ENCODE measurements around the gene SCLY.
"Not testable (repeated sequence)": the region's sequence is repeated elsewhere in the genome, so short reads cannot be mapped to it uniquely, and the experiment has no call there.

Gene SCLY

DNA sequence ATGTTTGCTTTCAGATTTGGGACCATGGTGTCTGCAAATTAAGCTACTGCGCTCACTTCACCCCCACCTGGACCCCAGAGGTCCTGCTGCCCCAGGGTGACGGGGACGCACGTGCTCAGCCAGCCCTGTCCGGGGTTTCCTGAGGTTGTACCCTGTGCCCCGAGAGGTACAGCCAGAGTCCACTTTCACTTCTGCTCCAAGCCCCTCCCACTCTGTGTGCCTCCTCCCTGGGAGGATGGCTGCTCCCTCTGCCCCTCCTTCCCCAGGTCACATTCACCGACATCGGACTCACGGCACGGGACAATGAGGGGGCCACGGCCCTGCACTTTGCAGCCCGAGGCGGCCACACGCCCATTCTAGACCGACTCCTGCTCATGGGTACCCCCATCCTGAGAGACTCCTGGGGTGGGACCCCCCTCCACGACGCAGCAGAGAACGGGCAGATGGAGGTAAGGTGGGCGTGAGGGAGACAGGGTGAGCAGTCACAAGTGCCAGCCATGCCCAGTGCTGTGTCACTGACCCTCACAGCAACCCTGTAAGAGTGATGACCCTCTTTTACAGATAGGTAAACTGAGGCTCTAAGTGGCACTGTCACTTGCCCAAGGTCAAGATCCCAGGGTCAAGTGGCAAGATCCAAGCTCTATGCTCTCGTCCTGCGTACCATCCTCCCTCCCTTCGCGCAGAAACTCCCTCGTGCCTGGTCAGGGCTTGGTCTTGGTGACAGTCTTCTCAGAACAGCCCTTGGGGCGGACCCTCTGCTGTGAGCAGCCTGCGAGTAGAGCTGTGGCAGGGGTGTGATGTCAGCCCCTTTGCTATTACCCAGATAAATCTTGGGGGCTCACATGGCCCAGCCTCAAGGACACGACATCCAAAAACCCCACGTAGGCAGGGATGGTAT lies 47.0 kb downstream of the SCLY start:
- DNase-seq (ENCODE audit: low spot score): no peak
- FAIRE-seq: no peak

DNA sequence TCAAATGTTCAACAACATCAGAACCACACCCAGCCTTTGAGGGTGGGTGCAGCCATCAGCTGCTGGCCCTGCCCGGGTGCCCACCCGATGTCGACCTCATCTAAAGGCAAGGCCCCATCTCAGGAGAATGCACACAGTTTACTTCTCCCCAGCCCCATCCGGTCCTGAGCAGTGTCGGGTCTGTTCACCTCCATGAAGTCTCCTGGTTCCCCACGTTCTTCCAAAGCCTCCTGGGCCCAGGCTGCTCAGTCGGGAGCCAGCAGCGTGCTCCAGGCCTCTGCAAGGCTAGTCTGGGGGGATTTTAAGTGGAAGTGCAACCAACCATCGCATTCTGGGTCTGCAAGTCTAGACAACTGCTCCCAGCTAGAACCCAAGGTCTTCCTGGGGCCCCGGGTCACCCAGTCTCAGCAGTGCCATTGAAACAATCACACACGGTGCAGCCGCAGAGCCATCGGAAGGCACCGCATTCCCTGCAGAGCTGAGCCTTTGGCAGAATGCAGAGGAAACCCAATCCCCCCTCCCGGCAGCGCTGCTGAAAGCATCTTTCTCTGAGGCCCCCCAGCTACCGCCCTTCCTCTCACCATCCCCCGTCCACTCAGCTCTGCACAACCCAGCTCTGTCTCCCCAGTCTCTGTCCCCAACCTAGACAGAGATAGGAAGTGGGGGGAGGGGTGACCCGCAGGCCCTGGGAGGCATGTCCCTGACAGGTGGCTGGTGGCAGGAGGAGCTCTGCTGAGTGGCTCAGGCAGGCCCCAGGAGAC lies 47.8 kb downstream of the SCLY start:
- no peak for DNase-seq (ENCODE audit: low spot score)
- FAIRE-seq: no peak

DNA sequence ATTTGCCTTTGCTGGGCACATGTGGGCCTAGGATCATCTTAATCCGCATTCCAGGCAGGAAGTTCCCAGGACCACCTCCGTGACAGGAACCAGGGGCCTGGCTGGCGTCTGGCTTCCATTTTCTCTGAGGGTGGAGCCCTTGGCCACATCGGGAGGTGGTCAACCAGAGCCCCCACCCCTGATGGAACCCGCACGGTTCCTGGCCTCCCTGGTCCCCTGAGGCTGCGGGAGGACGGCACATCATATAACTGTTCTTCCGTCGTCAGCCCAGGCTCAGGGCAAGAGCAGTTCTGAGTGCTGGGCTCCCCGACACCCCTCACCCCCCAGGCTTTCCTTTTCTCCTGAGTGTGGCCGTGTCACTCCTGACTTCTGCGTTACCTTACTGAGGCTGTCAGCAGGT lies 52.8 kb downstream of the SCLY start:
- DNase-seq (ENCODE audit: low spot score) (no peak), FAIRE-seq (no peak)

DNA sequence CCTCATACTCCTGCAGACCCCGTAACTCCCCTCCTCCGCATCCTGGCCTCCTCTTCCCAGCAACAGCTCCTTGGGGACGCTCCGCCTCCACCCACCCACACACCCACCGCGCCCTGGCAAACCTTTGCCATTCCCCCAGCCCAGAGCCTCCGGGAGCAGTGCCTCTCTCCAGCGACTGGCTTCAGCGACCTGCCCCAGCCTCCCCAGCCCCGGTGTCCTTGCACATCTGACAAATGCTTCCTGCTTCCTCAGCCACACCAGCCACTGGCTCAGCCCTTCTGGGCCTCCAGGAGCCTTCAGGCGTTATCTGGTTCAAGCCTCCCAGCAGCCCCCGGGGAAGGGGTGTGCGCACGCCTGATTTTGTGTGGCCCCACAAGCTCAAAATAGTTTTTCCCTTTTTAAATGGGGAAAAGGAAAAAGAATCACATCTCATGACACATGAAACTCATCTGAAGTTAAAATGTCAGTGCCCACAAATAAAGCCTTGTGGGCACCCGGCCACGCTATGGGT lies 53.6 kb downstream of the SCLY start:
- FAIRE-seq: no peak
- DNase-seq (ENCODE audit: low spot score): no peak

DNA sequence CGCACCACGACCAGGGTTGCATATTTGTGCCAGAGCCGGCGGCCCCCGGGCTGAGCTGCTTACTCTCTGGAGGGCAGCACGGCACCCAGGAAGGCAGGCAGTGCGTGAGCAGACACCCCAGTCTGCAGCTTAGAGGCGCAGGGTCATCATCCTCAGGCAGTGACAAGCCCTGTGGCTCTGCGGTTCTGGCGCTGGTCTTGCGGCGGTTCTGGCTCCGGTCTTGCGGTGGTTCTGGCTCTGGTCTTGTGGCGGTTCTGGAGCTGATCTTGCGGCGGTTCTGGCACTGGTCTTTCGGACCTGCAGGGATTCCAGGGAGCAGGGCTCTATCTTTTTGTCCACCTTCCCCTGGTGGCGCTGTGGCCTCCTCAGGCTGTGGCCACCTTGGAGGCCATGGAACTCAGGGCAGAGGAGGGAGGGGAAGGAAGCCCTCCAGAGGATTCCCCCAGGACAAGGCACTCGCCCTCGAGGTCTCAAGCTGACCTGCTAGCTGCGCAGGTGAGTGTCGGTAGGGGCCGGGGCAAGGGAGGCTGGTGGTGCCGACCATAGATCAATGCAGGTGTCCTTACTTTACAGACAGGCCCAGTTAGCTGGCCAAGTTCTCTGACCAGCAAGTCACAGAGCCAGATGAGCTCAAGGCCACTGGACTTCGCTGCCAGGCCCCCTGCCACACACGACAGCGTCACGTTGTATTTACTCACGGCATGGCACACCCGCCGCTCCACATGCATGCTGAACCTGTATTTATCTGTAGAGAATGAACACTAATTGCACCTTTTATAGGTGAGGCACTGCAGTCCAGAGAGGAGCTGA lies 54.3 kb downstream of the SCLY start:
- no peak for FAIRE-seq
- DNase-seq (ENCODE audit: low spot score): no peak

DNA sequence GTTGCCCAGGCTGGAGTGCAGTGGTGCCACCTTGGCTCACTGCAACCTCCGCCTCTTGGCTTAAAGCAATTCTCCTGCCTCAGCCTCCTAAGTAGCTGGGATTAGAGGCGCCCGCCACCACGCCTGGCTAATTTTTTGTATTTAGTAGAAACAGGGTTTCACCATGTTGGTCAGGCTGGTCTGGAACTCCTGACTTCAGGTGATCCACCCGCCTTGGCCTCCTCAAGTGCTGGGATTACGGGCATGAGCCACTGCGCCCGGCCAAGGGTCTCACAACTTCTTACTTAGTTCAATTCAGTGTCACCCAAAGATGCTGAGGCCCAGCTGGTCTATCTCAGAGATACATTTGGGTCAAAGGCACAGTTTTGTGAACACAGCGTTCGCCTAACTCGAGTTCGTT lies 54.9 kb downstream of the SCLY start:
- not testable (repeated sequence) for DNase-seq (ENCODE audit: low spot score); FAIRE-seq

DNA sequence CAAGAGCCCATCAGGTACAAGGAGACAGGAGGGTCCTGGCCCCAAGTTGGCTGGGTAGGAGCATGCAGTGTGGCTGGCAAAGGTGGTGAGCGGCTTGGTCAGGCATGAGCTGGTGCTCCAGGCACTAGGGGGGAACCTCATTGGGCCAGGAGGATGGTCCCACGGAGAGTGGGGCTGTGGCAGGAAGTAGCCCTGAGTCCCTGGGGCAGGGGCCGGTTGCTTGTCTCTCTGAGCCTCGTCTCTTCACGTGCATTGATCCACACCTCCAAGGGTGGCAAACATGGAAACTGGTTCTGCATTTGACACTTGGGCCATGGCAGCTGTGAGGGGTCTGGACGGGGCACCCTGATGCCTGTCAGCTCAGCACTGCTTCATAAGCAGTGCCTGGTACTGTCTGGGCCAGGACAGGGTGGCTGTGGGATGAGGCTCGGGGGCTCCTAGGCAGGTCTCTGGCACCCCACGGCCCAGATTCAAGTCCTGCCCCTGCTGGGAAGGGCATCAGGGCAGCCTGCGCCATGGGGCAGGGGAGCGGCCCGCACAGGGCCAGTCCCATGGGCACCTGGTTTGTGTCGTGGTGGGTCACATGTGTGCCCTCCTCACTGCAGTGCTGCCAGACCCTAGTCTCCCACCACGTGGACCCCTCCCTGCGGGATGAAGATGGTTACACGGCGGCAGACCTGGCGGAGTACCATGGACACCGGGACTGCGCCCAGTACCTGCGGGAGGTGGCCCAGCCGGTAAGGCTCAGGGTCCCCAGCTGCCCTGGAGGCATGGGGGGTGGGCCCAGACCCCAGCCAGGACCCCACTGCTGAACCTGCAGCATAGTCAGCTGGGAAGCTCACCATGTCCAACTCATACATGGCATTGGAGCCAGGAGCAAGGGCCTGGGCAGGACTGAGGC lies 55.7 kb downstream of the SCLY start:
- FAIRE-seq (no peak), DNase-seq (ENCODE audit: low spot score) (no peak)

DNA sequence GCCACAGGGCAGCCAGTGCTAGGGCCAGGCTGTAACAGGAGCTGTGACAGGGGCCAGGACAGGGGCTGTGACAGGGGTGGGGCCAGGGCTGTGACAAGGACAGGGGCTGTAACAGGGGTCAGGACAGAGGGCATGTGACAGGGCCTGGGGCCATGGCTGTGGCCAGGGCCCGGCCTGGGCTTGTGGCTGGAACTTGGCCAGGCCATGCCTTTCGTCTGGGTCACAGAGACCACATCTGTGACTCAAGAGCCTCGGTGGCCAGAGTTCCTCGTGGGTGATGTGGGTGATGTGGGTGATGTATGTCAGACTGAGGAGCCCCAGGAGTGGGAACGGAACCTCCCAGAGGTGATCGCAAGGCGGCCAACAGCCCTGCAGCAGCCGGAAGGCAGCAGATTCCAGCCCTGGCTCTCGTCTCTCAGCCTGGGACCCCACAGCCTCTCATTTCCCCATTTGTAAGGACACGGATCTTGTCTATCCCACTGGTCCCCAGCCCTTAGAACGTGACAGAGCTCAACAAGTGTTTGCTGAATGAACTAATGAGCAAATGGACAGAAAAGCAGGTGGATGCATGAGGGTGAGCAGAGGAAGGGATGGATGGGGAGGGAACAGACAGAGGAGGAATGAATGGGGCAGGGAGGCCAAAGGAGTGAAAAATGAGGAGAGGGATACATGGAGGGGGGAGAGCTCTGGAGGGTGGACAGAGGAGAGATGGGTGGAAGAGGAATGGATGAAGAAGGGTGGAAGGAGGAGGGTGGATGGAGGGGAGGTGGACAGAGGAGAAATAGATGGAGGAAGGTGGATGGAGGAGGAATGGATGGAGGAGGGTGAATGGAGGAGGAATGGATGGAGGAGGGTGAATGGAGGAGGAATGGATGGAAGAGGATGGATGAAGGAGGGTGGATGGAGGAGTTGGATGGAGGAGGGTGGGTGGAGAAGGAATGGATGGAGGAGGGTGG lies 56.7 kb downstream of the SCLY start:
- FAIRE-seq (peak; percentile 70), DNase-seq (ENCODE audit: low spot score) (peak; percentile 78)

DNA sequence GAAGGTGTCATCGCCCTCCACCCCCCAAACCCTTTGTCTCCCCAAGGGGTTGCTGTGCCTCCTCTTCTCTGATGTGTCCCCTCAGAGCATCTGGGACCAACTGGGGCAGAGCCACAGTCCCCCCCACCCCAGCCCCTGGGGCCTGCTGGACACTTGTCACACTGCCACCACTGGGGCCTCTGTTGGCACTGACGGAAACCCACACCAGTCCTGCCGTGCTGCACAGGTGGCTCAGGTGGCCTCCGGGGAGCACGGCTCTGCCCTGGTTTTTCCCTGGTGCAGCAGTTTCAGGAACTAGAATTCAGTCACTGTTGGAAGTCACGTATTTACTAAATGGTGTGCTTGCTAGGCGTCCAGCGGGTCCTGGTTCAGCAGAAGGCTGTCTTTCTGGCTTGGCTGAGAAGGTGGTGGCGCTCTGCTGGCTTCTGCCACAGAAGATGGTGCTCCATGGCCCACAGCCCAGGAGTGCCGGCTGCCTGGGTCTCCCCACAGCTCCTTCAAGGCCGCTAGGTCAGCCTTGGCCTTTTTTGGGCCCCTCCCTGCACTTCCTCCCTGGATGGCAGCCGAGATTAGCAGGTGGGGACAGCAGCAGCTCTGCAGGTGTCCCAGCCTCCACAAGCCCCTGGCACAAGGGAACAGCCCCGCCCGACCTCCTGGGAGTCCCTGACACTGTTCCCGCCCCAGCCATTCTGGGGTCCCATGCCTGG lies 59.1 kb downstream of the SCLY start:
- no peak for FAIRE-seq

DNA sequence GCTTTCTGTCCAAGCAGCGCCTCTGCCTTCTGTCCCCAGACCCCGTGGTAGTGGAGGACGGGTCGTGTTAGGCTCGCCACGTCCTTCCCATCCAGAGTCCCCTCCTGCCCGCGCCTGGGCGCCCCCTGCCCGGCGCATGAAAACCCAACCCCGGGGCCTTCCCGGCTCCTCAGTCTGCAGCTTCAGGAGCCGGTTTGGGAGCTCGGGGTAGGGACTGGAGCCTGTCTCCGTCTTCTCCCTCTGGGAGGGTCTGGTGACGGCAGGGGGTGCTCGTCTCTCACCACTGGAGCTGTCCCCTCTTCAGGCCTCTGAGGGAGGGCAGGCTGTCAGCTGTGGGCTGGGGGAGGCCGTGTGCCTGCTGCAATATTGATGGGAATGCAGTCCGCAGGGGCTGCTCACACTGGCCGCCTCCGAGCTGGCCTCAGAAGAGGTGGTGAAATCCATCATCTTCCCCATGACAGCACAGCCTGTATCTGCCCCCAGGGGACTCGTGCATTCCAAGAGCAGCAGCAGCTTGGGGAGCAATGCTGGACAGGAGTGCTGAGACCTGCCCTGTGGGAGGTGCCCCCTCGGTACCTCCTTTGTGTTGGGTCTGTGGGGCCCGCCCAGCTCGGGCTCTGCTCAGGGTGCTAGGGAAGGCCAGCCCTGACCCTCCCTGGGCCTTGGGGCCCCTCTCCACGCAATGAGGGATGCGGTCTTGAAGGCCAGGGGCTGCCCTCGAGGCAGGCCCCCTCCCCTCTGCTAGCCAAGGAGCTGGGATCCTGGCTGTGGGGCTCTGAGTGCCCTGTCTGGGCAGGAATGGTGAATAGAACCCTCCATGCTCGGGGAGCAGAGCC lies 59.9 kb downstream of the SCLY start:
- DNase-seq (ENCODE audit: low spot score): no peak
- no peak for FAIRE-seq

More for the DNA sequence above, 59.1 kb downstream of the SCLY start:
- DNase-seq (ENCODE audit: low spot score): no peak

DNA sequence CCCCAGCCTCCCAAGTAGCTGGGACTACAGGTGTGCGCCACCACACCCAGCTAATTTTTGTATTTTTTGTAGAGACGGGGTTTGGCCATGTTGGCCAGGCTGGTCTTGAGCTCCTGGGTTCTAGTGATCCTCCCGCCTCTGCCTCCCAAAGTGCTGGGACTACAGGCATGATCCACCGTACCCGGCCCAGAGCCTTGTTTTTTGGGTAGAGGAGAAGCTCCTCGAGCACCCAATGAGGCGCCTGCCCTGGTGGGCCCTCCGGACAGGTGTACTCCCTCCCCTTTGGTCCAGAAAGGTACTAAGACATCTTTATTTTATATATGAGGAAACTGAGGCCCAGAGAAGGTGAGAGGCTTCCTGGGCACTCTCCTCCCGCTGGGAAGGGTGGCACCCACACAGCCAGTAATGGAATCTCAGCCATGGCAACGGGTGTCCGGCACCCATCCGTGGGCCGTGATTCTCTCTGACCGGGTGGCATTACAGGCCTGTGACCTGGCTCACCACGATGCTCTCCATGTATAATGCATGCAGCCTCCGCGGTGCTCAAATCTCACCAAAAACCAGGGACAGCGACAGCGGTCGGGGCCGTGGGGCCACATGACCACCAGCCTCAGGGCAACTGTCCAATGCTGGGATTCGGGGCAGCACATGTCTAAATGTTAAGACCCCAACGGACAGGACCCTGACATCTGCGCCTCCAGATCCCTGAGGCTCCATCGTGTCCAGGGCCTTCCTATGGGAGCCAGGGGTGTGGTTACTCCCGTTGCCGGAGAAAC lies 60.9 kb downstream of the SCLY start:
- no peak for FAIRE-seq
- no peak for DNase-seq (ENCODE audit: low spot score)

DNA sequence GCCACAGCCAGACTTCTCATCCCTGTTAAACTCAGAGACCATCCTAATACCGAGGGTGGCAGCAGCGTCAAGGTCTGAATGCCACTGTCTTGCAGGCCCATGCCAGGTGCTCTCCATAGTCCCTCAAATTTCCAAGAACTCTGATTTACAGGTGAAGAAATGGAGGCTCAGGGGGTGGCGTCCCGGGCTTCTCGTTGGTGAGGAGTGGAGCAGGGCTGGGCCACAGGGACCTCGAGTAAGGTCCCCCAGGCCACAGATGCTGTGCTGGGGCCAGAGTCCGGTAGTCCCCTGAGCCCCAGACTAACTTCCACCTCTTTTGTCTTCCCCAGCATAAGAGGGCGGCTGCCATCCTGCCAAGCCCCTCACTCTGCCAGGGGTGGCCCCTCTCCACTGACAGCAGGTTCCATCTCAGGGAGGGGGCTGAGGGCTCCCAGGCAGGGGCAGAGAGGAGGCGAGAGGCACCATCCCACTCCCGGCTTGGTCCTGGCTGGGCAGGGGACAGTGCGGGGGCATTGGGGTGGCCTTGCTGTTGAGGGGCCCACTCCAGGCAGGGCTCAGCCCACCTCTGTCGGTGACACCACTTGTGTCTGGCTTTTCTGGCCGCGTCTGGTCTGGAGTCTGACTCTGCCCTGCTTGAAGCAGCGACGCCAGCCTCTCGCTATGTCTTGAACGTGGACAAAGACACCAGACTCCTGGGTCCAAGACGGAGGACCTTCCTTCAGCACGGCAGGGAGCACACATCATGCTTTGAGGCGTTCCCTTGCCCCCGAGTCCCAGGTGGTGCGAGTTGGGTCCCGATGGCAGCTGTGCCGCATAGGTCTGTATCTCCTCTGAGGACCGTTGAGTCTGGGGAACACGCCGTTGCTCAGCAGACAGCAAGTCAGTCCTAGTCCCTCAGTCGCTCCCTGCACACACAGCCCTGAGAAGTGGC lies 61.8 kb downstream of the SCLY start:
- DNase-seq (ENCODE audit: low spot score) (no peak), FAIRE-seq (no peak)

DNA sequence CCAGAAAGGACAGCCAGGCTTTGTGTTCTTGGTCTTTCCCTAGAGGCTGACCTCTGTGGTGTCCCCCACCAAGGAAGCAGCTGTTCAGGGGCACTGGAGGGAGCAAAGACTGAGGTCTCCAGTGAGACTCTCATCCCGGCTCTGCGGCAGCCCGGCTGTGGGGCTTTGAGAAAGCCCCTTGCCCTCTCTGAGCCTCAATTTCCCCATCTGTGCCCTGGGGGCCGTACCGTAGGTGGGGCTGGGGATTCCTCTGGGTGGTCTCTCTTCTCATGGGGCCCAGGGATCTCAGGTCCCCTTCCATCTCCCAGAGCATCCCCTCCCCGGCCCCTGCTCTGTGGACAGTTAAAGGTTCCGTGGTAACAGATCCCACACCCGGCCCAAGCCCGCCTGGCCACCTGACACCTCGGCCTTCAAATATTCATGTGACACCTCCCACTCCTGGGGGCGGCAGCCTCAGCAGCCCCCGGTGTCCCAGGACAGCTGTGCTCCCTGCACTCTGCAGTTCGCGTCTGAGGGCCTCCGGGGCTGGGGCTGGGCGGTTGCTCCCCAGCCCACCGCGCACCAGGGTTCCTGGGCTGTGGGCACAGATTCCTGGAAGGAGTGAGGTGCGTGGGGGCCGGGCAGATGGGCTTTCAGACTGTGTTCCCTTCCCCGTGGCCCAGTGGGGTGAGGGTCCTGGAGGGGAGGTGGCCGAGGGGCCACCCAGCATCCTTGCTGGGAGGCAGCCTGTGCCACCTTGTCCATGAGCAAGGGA lies 62.6 kb downstream of the SCLY start:
- no peak for FAIRE-seq
- DNase-seq (ENCODE audit: low spot score): no peak

DNA sequence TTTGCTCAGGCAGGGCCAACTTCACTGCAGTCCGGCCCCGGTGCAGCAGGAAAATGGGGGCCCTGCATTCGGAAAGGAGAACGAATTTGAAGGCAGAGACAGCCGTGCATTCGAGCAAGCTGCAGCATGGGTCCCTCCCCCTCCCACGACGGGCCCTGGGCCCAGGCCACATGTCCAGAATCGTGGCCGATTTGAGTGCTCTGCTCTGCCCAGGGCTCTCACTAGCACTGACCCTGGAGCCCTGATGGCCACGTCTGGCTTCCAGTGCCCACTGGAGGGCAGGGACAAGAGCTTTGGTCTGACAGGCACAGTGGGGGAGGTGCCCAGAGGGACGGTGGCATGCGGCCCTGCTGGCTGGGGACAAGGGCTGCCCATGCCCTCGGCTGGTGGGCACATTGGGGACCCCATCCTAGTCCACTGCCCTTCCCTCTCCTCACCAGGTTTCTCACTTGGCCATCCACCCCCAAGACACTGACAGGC lies 63.2 kb downstream of the SCLY start:
- DNase-seq (ENCODE audit: low spot score) (no peak), FAIRE-seq (no peak)

DNA sequence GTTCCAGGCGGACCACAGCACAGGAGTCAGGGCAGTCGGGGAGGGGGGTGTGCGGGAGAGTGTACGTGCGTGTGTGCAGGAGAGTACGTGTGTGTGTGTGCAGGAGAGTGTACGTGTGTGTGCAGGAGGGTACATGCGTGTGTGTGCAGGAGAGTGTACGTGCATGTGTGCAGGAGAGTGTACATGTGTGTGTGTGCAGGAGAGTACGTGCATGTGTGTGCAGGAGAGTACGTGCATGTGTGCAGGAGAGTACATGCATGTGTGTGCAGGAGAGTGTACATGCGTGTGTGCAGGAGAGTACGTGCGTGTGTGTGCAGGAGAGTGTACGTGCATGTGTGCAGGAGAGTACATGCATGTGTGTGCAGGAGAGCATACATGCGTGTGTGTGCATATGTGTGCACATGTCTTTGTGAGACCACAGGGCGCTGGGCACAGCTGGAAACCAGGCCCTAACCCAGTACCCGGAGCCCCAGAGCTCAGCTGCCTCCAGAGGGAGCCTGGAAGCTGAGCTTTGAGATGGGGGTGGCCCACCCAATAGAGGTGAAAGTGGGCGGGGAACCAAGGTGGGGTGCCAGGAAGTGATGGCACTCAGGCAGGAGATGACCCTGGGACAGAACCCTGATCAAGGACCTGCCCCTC lies 63.8 kb downstream of the SCLY start:
- FAIRE-seq (no peak), DNase-seq (ENCODE audit: low spot score) (no peak)

All from RCC 7860 (cell line).